Natural killer cell (primary cell): Measurements from ENCODE around the gene SPTLC3. TPM values are rescaled to one million over a fixed set of nuclear protein-coding genes. Genes with fewer than 3 reads are reported as not detected.

Experiments used
- ATAC-seq, 3 donors: fragments of 150-1000 bp in 2 of 3; fragments of 200-7000 bp in 1 of 3; cut with Tn5 transposase; 1 replicate in 1 of 3; 2 replicates in 2 of 3; pipeline ENCODE4 v1.10.0; 2021; ENCODE audit warnings: mild to moderate bottlenecking in 2 of 3, moderate library complexity in 2 of 3
- DNase-seq, 2 donors: peaks; one replicate each; pipeline versions ENCODE4 v3.0.0 to v3.0.0-alpha.2; 2013 to 2021; ENCODE audit warnings: mixed read lengths in 1 of 2
- H3K27ac ChIP-seq: one replicate; pipeline ENCODE4 v1.5.1; 2013; ENCODE audit warnings: mild to moderate bottlenecking, low read length
- H3K27me3 ChIP-seq: one replicate; pipeline ENCODE4 v1.6.1; 2013; ENCODE audit warnings: low read length; ENCODE audit not compliant: control insufficient read depth, insufficient read depth
- H3K36me3 ChIP-seq: one replicate; pipeline ENCODE4 v1.6.1; 2013; ENCODE audit warnings: low read length; ENCODE audit not compliant: control insufficient read depth, insufficient read depth
- H3K4me1 ChIP-seq: one replicate; pipeline ENCODE4 v1.6.1; 2013; ENCODE audit warnings: low read length; ENCODE audit not compliant: control insufficient read depth, insufficient read depth
- H3K4me3 ChIP-seq: one replicate; pipeline ENCODE4 v1.5.1; 2013; ENCODE audit warnings: low read length
- H3K9me3 ChIP-seq: one replicate; pipeline ENCODE4 v1.6.1; 2013; ENCODE audit warnings: low read length; ENCODE audit not compliant: control insufficient read depth, insufficient read depth
- H3K27ac Mint-ChIP-seq, 2 donors: one replicate each; pipeline ENCODE4 v1.8.0; 2022; ENCODE audit warnings: mild to moderate bottlenecking in 2 of 2, mixed read lengths in 2 of 2, moderate library complexity in 1 of 2
- H3K27me3 Mint-ChIP-seq, 2 donors: one replicate each; pipeline ENCODE4 v1.8.0; 2022; ENCODE audit warnings: low read depth in 2 of 2, mixed read lengths in 2 of 2
- H3K36me3 Mint-ChIP-seq: one replicate; pipeline ENCODE4 v1.8.0; 2022; ENCODE audit warnings: mixed read lengths
- H3K4me1 Mint-ChIP-seq, 2 donors: one replicate each; pipeline ENCODE4 v1.8.0; 2022; ENCODE audit warnings: mixed read lengths in 2 of 2
- H3K4me3 Mint-ChIP-seq: one replicate; pipeline ENCODE4 v1.8.0; 2022; ENCODE audit warnings: mild to moderate bottlenecking, moderate library complexity, mixed read lengths
- H3K9me3 Mint-ChIP-seq, 2 donors: one replicate each; pipeline ENCODE4 v1.8.0; 2022; ENCODE audit warnings: mixed read lengths in 2 of 2
- CTCF ChIP-seq: fragments of 200-600 bp; IDR thresholded peaks from one replicate; pipeline ENCODE4 v1.8.0; 2022; ENCODE audit warnings: antibody characterized with exemption
- WGBS: methylation state at CpG from one replicate; pipeline ENCODE4 v1.1.7; 2013; ENCODE audit warnings: missing lambda C conversion rate; ENCODE audit not compliant: insufficient coverage; 5-methylcytosine and 5-hydroxymethylcytosine counted together
- intact Hi-C: fragments of 100-400 bp; cut with micrococcal nuclease; formaldehyde crosslinking; loops from one replicate; pipeline ENCODE4 v1.14.2; 2022
- total RNA-seq, 4 donors: library from RNA; stranded (reverse); fragments of 120-200 nt in 1 of 4; gene quantifications; one replicate each; pipeline versions ENCODE4 v1.2.3 to v1.2.4, GENCODE V29; 2013 to 2022

Gene SPTLC3
- total RNA-seq, 3 donors from 2014 or later (not counting 1 experiment from before 2014, with no cell fraction given): 1.5 to 4.6 (median 1.9) TPM

- no peak for ATAC-seq
- H3K4me1 ChIP-seq: no peaks in the 10 kb centered on the region
- 0% methylated on average over 1 of the region's 2 CpGs for WGBS
- Mint-ChIP-seq H3K4me3 (no peak overlapping the region), H3K36me3 (peaks cover 9% of the 10 kb centered on the region), H3K4me1 (no peaks in the 10 kb centered on the region), H3K27me3 (peaks cover 0 to 16% of the 10 kb centered on the region in 2 donors), H3K9me3 (peaks cover 4 to 11% of the 10 kb centered on the region in 2 donors), H3K27ac (no peak overlapping the region)
- no peak overlapping the region for H3K4me3 ChIP-seq
- intact Hi-C loops: no loop called here
- no peaks in the 10 kb centered on the region for H3K9me3 ChIP-seq
- DNase-seq: no peak
- no peak overlapping the region for H3K27ac ChIP-seq
- no peak for TF ChIP-seq CTCF
- H3K36me3 ChIP-seq: no peaks in the 10 kb centered on the region
- no peaks in the 10 kb centered on the region for H3K27me3 ChIP-seq
Measured at GRCh38 chr20:13187899-13188298, 179.1 kb downstream of the SPTLC3 start.

- Mint-ChIP-seq H3K4me3 (no peak overlapping the region), H3K27ac (no peak overlapping the region), H3K27me3 (peaks cover 9 to 23% of the 10 kb centered on the region in 2 donors), H3K4me1 (peaks cover 0 to 4% of the 10 kb centered on the region in 2 donors), H3K9me3 (peaks cover 0 to 5% of the 10 kb centered on the region in 2 donors), H3K36me3 (no peaks in the 10 kb centered on the region)
- no peak overlapping the region for H3K27ac ChIP-seq
- 96% methylated on average over 2 of the region's 2 CpGs for WGBS
- no peak overlapping the region for H3K4me3 ChIP-seq
- no peaks in the 10 kb centered on the region for H3K4me1 ChIP-seq
- TF ChIP-seq CTCF: no peak
- H3K27me3 ChIP-seq: no peaks in the 10 kb centered on the region
- intact Hi-C loops: no loop called here
- ATAC-seq (no peak), DNase-seq (no peak)
- no peaks in the 10 kb centered on the region for H3K36me3 ChIP-seq
- H3K9me3 ChIP-seq: no peaks in the 10 kb centered on the region
Measured at GRCh38 chr20:13199279-13199678, 190.5 kb downstream of the SPTLC3 start.

- Mint-ChIP-seq H3K36me3 (no peaks in the 10 kb centered on the region), H3K4me3 (no peak overlapping the region), H3K4me1 (peaks cover 0 to 4% of the 10 kb centered on the region in 2 donors), H3K9me3 (peaks cover 0 to 5% of the 10 kb centered on the region in 2 donors), H3K27ac (no peak overlapping the region), H3K27me3 (peaks cover 13 to 23% of the 10 kb centered on the region in 2 donors)
- intact Hi-C loops: no loop called here
- H3K9me3 ChIP-seq: no peaks in the 10 kb centered on the region
- H3K27ac ChIP-seq: no peak overlapping the region
- H3K36me3 ChIP-seq: no peaks in the 10 kb centered on the region
- no peaks in the 10 kb centered on the region for H3K27me3 ChIP-seq
- no peak for TF ChIP-seq CTCF
- H3K4me1 ChIP-seq: no peaks in the 10 kb centered on the region
- 93% methylated on average over 4 of the region's 5 CpGs for WGBS
- ATAC-seq: no peak
- no peak for DNase-seq
- no peak overlapping the region for H3K4me3 ChIP-seq
Measured at GRCh38 chr20:13200767-13201500, 192.2 kb downstream of the SPTLC3 start.

GRCh38 chr20:13202565-13202964 is 193.8 kb downstream of the SPTLC3 start:
- ATAC-seq (no peak), DNase-seq (no peak)
- intact Hi-C loops: no loop called here

More at GRCh38 chr20:13202565-13202964, 193.8 kb downstream of the SPTLC3 start:
- Mint-ChIP-seq H3K4me3 (no peak overlapping the region), H3K27ac (no peak overlapping the region), H3K9me3 (peaks cover 0 to 5% of the 10 kb centered on the region in 2 donors), H3K36me3 (no peaks in the 10 kb centered on the region), H3K4me1 (peaks cover 0 to 4% of the 10 kb centered on the region in 2 donors), H3K27me3 (peaks cover 13 to 23% of the 10 kb centered on the region in 2 donors)
- H3K36me3 ChIP-seq: no peaks in the 10 kb centered on the region
- H3K4me1 ChIP-seq: no peaks in the 10 kb centered on the region
- H3K9me3 ChIP-seq: no peaks in the 10 kb centered on the region
- H3K27ac ChIP-seq: no peak overlapping the region
- WGBS: 45% methylated on average over 5 of the region's 6 CpGs
- no peaks in the 10 kb centered on the region for H3K27me3 ChIP-seq
- no peak for TF ChIP-seq CTCF
- no peak overlapping the region for H3K4me3 ChIP-seq
